SHP77 (cell line): ENCODE measurements around the gene MORN5.

Experiments
- DNase-seq, 2 experiments: peaks; one replicate each; lab custom pipeline; 2025; lab: John Stamatoyannopoulos, UW

The MORN5 gene

GRCh38 chr9:122232796-122233306 is 73.1 kb downstream of the MORN5 start:
- no peak for DNase-seq

DNA sequence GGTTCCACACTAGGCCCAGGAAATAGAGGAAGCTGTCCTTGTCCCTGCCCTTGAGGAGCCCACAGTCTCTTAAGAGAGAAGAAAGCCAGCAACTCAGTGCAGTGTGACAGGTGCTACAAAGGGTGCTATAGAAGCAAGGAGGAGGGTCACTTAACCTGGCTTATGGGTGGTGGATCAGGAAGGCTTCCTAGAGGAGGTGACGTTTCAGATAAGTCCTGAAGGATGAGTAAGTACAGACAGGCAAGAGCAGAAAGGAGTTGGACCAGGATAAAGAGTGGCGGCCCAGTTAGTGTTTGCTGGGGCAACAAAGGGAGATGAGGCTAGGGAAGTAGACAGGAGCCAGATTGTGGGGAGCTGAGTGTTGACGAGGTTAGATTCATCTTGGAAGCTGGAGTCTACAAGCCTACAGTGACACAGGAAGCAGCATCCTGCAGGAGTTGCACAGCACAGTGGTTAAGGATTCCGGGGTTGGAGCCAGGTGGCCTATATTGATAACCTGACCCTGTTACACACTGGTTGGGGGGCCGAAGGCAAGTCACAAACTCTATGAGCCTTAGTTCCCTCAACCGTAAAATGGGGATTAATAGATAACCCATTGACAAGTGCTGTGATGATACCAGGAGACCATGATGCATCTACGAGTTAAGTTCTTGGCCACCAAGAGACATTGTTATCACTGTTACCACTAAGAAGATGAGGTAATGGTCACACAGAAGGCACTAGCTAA is 74.5 kb downstream of the MORN5 start:
- DNase-seq = no peak

DNA sequence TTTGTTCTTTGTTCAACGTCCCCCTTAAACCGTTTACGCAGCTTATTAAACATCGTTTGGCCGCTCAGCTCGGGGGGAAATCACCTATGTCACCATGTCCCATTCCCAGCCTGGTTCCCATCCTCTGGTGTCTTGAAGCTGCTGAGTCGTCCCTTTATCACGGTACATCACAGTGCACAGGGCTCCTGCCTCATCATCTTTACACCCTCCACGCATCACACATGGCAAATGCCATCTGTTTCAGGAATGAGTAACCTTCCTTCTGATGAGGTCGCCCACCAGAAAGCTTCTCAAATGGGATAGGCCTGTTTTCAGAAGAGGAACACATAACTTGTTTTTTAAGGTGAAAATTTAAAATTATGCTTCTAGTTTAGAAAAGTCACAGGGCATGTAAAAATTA is 77.0 kb downstream of the MORN5 start:
- DNase-seq = no peak

- no peak for DNase-seq
Observed at GRCh38 chr9:122239722-122240121, 80.0 kb downstream of the MORN5 start.

GRCh38 chr9:122244349-122244748 is 84.6 kb downstream of the MORN5 start:
- DNase-seq = no peak

DNA sequence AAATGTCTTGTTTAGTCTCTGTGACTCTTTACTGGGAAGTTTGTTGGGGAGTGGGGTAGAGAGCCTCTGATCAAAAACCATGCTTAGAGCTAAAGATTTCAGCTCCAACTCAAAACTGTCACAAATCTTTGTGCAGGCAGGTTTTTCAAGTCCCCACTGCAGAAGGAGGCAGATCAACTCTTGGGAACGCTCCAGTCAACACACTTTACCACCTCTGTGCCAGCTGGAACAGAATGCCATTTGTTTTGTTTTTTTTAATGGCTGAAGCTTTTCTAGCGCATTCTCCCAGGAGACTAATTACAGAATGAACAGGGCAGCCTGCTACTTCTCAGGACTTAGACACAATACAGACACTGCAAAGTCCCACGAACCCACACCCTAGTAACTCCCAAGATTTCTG is 87.0 kb downstream of the MORN5 start:
- DNase-seq = no peak

DNA sequence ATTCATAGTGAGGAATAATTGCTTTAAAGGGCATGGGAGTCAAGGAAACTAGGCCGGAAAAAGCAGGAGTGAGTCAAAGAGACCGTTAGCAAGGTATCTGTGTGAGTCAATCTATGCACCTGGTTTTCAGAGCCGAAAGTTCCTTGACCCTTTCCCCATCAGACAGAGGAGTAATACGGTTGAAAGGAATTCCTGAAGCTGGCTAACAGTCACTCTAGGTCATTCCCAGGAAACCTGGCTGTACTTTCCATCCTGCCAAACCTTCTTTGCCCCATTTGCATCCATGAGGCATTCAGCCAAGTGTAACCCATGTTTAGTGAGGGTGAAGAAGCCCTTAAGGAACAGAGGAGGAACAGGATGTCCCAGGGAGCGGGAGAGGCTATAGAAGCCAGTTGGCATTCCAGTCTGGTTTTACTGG is 88.7 kb downstream of the MORN5 start:
- DNase-seq = no peak
